ENCODE measurements around the gene LRBA.
"Not testable (repeated sequence)": the region's sequence is repeated elsewhere in the genome, so short reads cannot be mapped to it uniquely, and the experiment has no call there.

GRCh38 chr4:150386415-150386814, 628.7 kb downstream of the LRBA start:
- not testable (repeated sequence) for TF ChIP-seq ESRRA (IDR thresholded peaks at IDR 0.05; ENCODE audit: borderline replicate concordance, low read length); CTCF (IDR thresholded peaks at IDR 0.05); REST (IDR thresholded peaks at IDR 0.05); MAX (IDR thresholded peaks at IDR 0.05); POLR2A (IDR thresholded peaks at IDR 0.05; ENCODE audit: low read length); EP300 (IDR thresholded peaks at IDR 0.05); CEBPB (IDR thresholded peaks at IDR 0.05); MAZ (IDR thresholded peaks at IDR 0.05; ENCODE audit: borderline replicate concordance, low read depth, low read length); SMC3 (IDR thresholded peaks at IDR 0.05); TP53 (CRISPR knock-in tag; IDR thresholded peaks at IDR 0.05); E2F6 (IDR thresholded peaks at IDR 0.05; ENCODE audit: borderline replicate concordance, low read depth); MAFK (IDR thresholded peaks at IDR 0.05; ENCODE audit: partially characterized antibody)

All from A549 (cell line).